ENCODE results near the gene FTCD.
"Not testable (repeated sequence)": the region's sequence is repeated elsewhere in the genome, so short reads cannot be mapped to it uniquely, and the experiment has no call there.

FTCD gene

GRCh38 chr21:46152927-46153246 lies 2.5 kb downstream of the FTCD start:
- no peak for DNase-seq

GRCh38 chr21:46151989-46152926 lies 3.1 kb downstream of the FTCD start:
- DNase-seq = peak; percentile 14

- DNase-seq = peak; percentile 3
Measured at GRCh38 chr21:46151261-46151988, 4.0 kb downstream of the FTCD start.

- peak; percentile 21 for DNase-seq
Measured at GRCh38 chr21:46150491-46151121, 4.8 kb downstream of the FTCD start.

- peak; percentile 22 for DNase-seq
Measured at GRCh38 chr21:46150073-46150472, 5.3 kb downstream of the FTCD start.

- peak; percentile 12 for DNase-seq
Measured at GRCh38 chr21:46149205-46149901, 6.0 kb downstream of the FTCD start.

GRCh38 chr21:46148106-46148505 lies 7.3 kb downstream of the FTCD start:
- no peak for DNase-seq

GRCh38 chr21:46147429-46147828 lies 8.0 kb downstream of the FTCD start:
- DNase-seq = peak; percentile 89

- no peak for DNase-seq
Measured at GRCh38 chr21:46146856-46147255, 8.5 kb downstream of the FTCD start.

- no peak for DNase-seq
Measured at GRCh38 chr21:46145840-46146691, 9.3 kb downstream of the FTCD start.

- no peak for DNase-seq
Measured at GRCh38 chr21:46145159-46145839, 10.1 kb downstream of the FTCD start.

GRCh38 chr21:46144464-46145070 lies 10.8 kb downstream of the FTCD start:
- DNase-seq = no peak

- no peak for DNase-seq
Measured at GRCh38 chr21:46142582-46143473, 12.6 kb downstream of the FTCD start.

GRCh38 chr21:46141767-46142581 lies 13.4 kb downstream of the FTCD start:
- no peak for DNase-seq

GRCh38 chr21:46140352-46141003 lies 14.9 kb downstream of the FTCD start:
- DNase-seq = not testable (repeated sequence)

GRCh38 chr21:46139686-46140085 lies 15.7 kb downstream of the FTCD start:
- no peak for DNase-seq

- DNase-seq = no peak
Measured at GRCh38 chr21:46138383-46138970, 16.9 kb downstream of the FTCD start.

- DNase-seq = no peak
Measured at GRCh38 chr21:46137908-46138307, 17.5 kb downstream of the FTCD start.
